GM12873 (cell line): ENCODE measurements around the gene OTOF.

Source experiments
- TF ChIP-seq, protein P1 (sequence below): IDR thresholded peaks from 2 replicates; pipeline ENCODE4 v1.5.1; 2012; ENCODE audit warnings: low read depth, mild to moderate bottlenecking, moderate library complexity, low read length, control low read depth; ENCODE audit not compliant: insufficient read depth; ENCODE audit errors: missing control alignments

The OTOF gene

DNA sequence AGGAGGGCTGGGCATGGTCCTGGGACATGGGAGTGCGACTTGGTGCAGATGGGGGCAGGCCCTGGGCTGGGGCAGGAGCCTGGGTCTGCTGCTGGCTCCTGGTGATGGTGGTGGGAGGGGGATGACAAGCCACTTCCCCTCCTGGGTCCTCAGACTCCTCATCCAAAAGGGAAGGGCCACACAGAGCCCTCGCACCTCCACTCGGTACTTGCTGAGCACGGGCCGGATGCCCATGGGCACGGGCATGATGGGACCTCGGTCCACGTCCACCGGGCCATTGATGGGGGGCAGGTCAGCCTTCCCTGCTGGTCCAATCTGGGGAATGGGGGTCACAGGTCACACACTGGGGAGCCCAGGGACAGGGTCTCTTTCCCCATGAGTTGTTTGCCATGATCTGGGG lies 4.1 kb downstream of the OTOF start:
- TF ChIP-seq, protein P1, sequence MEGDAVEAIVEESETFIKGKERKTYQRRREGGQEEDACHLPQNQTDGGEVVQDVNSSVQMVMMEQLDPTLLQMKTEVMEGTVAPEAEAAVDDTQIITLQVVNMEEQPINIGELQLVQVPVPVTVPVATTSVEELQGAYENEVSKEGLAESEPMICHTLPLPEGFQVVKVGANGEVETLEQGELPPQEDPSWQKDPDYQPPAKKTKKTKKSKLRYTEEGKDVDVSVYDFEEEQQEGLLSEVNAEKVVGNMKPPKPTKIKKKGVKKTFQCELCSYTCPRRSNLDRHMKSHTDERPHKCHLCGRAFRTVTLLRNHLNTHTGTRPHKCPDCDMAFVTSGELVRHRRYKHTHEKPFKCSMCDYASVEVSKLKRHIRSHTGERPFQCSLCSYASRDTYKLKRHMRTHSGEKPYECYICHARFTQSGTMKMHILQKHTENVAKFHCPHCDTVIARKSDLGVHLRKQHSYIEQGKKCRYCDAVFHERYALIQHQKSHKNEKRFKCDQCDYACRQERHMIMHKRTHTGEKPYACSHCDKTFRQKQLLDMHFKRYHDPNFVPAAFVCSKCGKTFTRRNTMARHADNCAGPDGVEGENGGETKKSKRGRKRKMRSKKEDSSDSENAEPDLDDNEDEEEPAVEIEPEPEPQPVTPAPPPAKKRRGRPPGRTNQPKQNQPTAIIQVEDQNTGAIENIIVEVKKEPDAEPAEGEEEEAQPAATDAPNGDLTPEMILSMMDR, result no peak

DNA sequence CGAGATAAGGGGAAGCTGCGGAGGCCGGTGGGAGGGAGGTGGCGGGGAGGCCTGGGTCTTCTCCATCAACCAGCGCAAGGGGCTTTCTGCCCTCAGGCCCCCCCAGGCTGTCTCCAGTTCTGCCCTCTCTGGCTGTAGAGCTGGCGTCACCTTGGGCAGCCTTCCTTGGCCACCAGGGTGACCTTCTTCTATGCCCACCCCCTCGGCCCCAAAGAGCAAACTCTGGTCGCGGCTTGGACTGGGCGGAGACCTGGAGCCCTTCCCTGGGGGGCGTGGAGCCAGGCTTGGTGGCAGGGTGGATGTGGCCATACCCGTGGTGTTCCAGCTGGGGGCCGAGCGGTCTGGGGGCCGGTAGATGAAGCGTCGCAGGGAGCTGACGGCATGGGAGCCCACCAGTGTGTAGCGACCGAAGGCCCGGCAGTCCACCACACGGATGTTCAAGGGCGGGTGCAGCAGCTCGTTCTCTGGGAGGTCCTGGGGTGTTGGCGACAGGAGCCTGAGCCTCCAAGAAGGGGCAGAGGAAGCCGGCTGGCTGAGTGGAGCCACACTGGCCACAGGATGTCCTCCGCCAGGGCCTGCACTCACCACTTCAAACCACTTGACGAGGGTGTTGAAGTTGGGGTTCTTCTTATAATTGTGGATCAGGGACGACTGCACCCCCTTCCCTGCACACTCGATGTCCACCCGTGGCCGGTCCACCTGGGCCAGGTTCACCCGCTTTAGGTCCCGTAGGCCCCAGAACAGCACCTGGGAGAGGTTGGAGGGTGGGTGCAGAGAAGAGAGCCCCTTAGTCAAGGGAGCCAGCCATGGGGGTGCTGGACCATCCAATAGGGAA lies 4.9 kb downstream of the OTOF start:
- TF ChIP-seq, protein P1, result no peak

DNA sequence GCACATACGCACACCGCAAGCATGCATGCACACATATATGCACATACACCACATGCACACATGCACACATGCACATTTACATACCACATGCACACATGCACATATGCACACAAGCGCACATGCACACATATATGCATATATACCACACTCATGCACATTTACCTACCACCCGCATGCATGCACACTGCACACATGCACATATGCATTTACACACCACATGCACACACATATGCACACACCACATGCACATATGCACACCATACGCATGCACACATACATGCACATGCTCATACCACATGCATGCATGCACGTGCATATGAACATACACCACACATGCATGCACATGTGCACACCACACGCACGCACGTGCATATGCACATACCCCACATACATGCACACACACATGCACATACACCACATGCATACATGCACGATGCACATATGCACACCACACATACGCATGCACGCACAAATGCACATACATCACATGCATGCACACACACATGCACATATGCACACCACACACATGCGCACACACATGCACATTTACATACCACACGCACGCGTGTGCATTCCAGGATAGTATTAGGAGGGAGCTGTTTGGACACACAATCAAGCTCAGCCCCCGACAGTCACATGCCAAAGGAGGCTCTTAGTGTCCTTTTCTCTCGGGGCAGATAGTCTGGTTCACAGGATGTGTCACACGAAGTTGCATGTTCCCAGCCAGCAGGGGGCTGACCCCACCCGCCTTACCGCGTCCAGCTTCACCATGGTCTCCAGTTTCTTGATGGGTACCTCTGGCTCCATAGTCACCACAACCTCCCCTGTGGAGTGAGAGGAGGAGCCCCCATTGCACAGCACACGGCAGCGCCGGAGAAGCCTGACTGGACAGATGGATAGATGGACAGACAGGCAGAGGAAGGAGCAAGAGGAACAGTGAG lies 5.9 kb downstream of the OTOF start:
- TF ChIP-seq, protein P1, result no peak

DNA sequence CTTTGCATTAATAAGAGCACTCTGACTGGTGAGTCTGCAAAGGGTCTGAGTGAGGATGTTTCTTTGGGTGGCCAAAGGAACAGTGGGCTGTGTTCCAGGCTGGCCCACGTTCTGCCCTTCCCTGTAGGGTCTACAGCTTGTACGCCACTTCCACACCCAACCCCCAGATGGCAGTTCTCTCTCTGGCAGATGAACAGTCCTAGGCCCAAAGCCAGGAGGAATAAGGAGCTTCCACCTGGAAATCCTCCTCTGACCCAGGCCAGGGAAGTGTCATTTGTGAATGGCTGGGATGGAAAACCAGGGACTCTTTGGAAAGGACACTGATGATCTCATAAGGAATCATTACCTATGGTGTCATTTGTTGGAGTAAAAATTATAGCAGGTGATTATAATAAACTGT lies 6.6 kb downstream of the OTOF start:
- TF ChIP-seq, protein P1, result no peak

DNA sequence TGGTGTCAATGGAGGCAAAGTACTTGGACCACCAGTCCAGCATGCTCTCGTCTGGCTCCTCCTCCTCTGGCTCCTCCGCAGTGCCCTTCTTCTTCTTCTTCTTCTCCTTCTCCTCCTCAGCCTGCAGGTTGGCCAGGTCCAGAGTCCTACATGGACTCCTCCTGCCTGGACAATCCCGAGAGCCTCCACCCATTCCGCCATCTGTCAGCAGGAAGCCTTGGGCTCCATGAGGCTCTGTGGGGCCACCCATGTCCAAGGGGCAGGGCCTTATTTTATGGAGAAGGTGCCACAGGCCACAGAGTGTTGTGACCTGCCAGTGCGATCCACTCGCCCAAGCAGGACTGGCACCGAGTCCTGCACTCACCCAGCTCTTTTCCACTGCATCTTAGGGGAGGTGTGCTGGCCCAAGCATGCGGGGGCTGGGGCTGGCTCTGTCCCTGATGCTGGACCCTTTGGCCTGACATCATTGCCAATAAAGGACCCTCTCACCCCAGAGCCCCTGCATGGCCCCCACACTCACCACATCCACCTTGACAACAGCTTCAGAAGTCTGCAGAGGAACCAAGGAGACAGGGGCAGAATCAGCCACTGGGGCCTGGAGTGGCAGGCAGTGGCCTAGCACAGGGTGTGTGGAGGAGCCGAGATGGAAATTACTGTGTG lies 7.2 kb downstream of the OTOF start:
- TF ChIP-seq, protein P1, result no peak

DNA sequence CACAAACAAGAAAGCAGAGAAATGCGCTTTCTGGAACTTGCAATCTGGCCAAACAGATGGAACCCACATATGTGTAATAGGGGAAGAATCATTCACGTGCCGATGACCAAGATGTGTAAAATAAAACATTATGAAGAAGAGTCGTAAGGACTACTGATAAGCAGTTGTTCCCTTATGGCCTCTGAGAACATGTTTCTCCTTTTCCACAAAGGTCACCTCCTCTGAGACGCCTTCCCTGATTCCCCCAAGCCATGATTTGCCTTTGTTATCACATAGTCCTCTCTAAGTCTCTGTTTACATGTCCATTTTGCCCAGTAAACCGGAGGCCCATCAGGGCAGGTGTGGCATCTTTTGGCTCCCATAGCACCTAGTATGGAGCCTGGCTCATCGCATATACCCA lies 8.0 kb downstream of the OTOF start:
- TF ChIP-seq, protein P1, result no peak
